Activated CD4-positive, alpha-beta T cell treated with anti-CD3 and anti-CD28 coated beads for 48 hours (primary cell): ENCODE results near the gene AIFM3.
"Not testable (repeated sequence)": the region's sequence is repeated elsewhere in the genome, so short reads cannot be mapped to it uniquely, and the experiment has no call there.

Source experiments
- DNase-seq: peaks from one replicate; pipeline ENCODE4 v3.0.0-alpha.2; 2020

AIFM3 gene

GRCh38 chr22:20942203-20942902 is 24.7 kb upstream of the AIFM3 start:
- DNase-seq: not testable (repeated sequence)

- DNase-seq: no peak
Observed at GRCh38 chr22:20943104-20943933, 23.7 kb upstream of the AIFM3 start.

DNA sequence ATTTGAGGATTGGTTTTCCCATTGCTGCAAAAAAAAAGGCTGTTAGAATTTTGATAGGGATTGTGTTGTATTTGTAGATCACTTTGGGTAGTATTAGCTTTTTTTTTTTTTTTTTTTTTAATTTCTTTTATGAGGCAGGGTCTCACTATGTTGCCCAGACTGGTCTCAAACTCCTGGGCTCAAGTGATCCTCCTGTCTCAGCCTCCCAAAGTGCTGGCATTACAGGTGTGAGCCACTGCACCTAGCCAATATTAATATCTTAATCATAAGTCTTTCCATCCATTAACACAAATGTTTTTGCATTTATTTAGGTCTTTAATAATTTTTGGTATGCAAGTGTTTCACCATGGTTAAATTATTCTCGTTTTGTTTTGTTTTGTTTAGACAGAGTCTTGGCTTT is 23.0 kb upstream of the AIFM3 start:
- no peak for DNase-seq

DNA sequence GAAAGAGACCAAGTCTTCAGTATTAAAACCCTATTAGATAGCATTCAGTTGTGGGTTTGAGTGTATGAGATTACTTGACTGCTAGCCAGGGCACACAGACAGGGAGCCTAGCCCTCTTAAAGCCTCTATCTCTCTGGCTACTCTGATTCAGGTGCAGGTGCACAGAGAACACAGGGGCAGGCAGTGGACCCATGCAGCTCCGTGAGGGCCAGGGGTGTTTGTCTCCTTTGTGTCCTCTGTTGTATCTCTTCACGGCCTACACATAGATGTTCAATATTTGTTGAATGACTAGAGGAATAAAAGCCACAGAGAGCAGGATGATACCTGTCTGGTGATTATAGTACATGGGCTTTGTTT is 21.5 kb upstream of the AIFM3 start:
- no peak for DNase-seq

GRCh38 chr22:20946080-20946986 is 20.7 kb upstream of the AIFM3 start:
- no peak for DNase-seq

DNA sequence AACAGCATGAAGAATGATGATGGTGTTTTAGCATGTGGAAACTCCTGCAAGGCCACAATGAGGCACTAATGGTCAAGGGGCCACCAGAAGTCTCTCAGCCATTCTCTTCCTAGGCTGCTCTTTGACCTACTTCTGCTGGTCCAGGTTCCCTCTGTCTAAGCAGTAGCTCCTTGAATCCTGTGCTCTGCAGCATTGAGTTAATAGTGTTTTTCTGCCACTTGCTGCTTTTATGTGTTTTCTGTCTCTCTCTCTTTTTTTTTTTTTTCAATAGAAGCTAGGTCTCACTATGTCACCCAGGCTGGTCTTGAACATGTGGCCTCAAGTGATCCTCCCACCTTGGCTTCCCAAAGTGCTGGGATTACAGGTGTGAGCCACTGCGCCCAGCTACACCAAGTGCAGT is 20.1 kb upstream of the AIFM3 start:
- no peak for DNase-seq

- no peak for DNase-seq
Observed at GRCh38 chr22:20948450-20948849, 18.6 kb upstream of the AIFM3 start.

- DNase-seq: no peak
Observed at GRCh38 chr22:20948989-20949388, 18.1 kb upstream of the AIFM3 start.

- no peak for DNase-seq
Observed at GRCh38 chr22:20949698-20950183, 17.3 kb upstream of the AIFM3 start.

DNA sequence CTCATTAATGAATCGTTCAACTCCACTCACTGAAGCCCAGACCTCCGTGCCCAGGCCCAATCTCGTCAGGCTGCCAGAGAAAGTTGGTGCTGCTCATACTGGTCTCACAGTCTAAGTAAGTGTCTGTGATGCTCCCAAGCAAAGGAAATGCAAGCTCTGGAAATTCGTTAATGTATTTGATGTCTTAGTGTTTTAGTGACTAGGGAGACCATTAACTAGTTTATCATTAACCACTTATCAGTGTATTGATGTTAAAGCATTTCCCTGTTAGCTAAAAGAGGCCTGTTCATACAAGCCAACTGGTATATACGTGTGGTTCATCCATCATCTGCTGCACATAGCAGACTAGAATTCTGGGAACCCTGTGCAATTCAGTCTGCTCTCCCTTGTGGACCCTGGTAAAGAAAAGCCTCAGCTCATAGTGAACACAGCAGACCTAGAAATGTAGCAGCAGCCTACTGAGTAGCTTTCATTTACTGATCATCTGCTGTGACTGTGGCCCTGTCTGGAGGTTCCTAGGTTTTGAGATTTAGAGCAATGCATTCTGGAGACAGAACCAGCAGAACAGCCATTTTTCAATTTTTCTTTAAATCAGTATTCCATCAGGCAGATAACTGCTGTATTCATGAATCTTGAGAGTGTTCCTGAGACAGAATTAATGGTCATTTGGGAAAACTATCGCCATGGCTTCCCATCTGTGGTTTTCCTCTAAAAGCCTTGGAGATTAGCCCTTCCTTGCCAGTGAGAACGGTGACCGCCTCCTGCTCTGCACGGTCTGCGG is 15.7 kb upstream of the AIFM3 start:
- no peak for DNase-seq

DNA sequence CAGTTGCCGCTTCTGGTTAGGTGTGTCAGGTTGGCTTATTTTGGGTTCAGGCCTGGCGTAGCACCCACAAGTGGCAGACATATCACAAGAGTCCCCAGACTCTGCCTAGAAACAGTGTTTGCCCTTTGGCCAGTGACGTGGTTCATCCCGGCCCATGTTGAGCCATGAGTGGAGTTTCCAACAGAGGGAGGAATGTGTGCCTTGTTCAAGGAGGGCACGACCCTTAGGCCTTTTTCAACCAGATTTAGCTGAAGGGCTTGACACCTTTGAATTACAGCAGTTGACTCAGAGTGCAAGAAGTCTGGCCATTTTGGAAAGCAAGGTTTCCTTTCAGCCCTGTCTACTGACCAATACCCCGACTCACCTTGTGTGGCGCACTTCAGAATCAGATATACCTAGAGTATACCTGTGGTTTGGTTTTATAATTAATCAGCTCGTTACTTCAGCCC is 15.1 kb upstream of the AIFM3 start:
- no peak for DNase-seq

GRCh38 chr22:20952544-20953341 is 14.3 kb upstream of the AIFM3 start:
- DNase-seq: no peak

- DNase-seq: no peak
Observed at GRCh38 chr22:20953342-20953608, 13.8 kb upstream of the AIFM3 start.

- DNase-seq: no peak
Observed at GRCh38 chr22:20953668-20954500, 13.2 kb upstream of the AIFM3 start.

GRCh38 chr22:20955548-20955947 is 11.5 kb upstream of the AIFM3 start:
- no peak for DNase-seq

DNA sequence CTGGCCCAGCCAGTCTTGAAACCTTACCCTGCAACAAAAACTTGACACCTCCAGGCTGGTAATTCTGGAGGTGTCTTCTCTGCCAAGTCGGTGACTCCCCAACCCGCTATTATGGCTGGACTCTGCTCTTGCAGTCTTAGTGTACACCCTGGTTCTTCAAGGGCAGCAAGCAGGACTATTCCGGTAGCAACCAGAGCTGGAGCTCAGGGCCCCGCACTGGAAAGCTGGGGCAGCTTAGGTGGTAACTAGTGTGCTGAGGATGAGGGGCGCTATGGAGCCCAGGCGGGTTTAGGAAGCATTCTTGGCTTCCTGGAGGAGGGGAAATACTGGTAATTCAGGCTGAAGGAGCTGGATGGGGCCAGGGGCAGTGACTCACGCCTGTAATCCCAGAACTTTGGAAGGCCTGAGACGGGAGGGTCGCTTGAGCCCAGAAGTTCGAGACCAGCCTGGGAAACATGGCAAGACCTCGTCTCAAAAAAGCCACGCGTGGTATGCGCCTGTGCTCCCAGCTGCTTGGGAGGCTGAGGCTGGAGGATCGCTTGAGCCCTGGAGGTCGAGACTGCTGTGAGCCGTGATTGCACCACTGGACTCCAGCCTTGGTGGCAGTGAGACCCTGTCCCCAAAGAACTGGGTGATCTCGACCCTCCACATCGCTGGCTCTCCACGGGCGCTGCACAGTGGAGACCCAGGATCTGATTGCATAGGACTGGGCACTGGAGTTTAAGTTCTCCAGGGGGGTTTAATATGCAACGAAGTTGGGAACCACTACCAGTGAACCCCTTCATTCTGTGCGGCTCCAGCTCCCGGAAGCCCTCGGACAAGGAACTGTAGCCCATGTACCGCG is 10.6 kb upstream of the AIFM3 start:
- no peak for DNase-seq

DNA sequence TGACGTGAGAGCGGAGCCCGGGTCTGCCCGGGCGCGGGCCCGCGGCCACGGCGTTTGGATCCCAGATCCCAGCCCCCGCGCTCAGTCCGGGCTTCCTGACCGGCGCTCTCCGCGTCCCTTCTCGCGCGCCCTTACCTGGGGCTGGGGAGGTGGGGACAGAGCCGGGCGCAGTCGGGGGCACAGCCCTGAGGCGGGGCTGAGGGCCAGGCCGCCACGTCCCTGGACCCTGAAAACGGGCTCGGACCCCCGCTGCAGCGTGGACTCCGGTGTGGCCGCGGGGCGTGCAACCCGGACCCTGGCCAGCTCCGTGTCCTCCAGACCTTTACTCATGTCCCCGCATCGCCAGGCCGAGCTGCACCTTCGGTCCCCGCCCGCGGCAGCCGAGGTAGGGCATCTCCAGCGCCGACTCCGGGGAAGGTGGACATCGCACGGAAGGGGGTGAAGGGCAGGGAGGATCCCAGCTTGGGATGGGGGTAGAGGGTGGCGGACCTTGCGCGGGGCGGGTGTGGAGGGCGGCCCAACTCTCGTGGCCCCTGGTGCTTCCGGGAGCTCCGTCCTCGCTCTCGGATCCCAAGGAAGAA is 9.9 kb upstream of the AIFM3 start:
- no peak for DNase-seq

- DNase-seq: no peak
Observed at GRCh38 chr22:20957683-20958431, 9.2 kb upstream of the AIFM3 start.
